ENCODE results near the gene CHST14. TPM values are rescaled to one million over a fixed set of nuclear protein-coding genes. Genes with fewer than 3 reads are reported as not detected.
A peak's percentile ranks its signal among the peaks of the same experiment; 100 is the strongest.

The CHST14 gene
- polyA plus RNA-seq, 2 of the 4 experiments (the other 2 are of a cell fraction): 8.6 to 11.0 TPM

- peak; percentile 71 to 79 for DNase-seq (ENCODE audit: low read depth in 1 of 2, low spot score in 1 of 2)
- ATAC-seq: peak; percentile 97 to 98
- FAIRE-seq: no peak
- TF ChIP-seq HMGXB4 (CRISPR knock-in tag; IDR thresholded peaks at IDR 0.05; ENCODE audit: borderline replicate concordance) (no peak), HEYL (CRISPR knock-in tag; IDR thresholded peaks at IDR 0.05) (no peak), SMC3 (IDR thresholded peaks at IDR 0.05) (peak; percentile 53; the same call in 2 of the 3 replicates), CBX8 (IDR thresholded peaks at IDR 0.05) (no peak), ZSCAN20 (CRISPR knock-in tag; IDR thresholded peaks at IDR 0.05) (no peak), RNF2 (IDR thresholded peaks at IDR 0.05; ENCODE audit: borderline replicate concordance, low read depth) (no peak), JUNB (IDR thresholded peaks at IDR 0.05) (no peak), CEBPB (IDR thresholded peaks at IDR 0.05) (no peak), RAD21 (conservative IDR thresholded peaks at IDR 0.05 in 1 of 2, IDR thresholded peaks at IDR 0.05 in 1 of 2) (peak; percentile 53 to 58), MYC (IDR thresholded peaks at IDR 0.05; ENCODE audit: borderline replicate concordance, low read length) (no peak), NFE2L2 (conservative IDR thresholded peaks at IDR 0.05; ENCODE audit: low read length) (no peak), TP53 (CRISPR knock-in tag; IDR thresholded peaks at IDR 0.05) (no peak), CTCF (IDR thresholded peaks at IDR 0.05) (peak; percentile 54), HOXA7 (CRISPR knock-in tag; IDR thresholded peaks at IDR 0.05) (no peak), POLR2AphosphoS2 (conservative IDR thresholded peaks at IDR 0.05; ENCODE audit: low read length) (no peak)
- TF ChIP-seq, protein P1, sequence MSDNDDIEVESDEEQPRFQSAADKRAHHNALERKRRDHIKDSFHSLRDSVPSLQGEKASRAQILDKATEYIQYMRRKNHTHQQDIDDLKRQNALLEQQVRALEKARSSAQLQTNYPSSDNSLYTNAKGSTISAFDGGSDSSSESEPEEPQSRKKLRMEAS (IDR thresholded peaks at IDR 0.05): peak; percentile 68
- TF ChIP-seq, protein P2, sequence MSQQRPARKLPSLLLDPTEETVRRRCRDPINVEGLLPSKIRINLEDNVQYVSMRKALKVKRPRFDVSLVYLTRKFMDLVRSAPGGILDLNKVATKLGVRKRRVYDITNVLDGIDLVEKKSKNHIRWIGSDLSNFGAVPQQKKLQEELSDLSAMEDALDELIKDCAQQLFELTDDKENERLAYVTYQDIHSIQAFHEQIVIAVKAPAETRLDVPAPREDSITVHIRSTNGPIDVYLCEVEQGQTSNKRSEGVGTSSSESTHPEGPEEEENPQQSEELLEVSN (IDR thresholded peaks at IDR 0.05; ENCODE audit: borderline replicate concordance, low read depth): peak; percentile 70; the same call in 1 of the 2 replicates
- H3K27ac ChIP-seq: peak overlapping the region; percentile 55 to 86; a peak in 5 of 6 replicates
- H3K4me3 ChIP-seq: peak overlapping the region; percentile 14; the same call in 1 of the 3 replicates
- POLR2A ChIA-PET: no interaction called here
- CTCF ChIA-PET: interaction anchor here (0.6 to 3.3 kb wide), 26 partner anchors 10 to 152 kb away, joined by 3 to 18 read pairs (median 4); partner anchors contain the start of genes BAHD1, CHST14 and RPUSD2
- peaks cover 7% of the 10 kb centered on the region; the same call in 2 of the 3 replicates for H3K4me1 ChIP-seq
- peak overlapping the region; percentile 65 for H3K4me2 ChIP-seq
- WGBS (ENCODE audit: missing lambda C conversion rate): 15% methylated on average over 5 of the region's 30 CpGs
- H3K9me3 ChIP-seq: no peaks in the 10 kb centered on the region
Measured at GRCh38 chr15:40506964-40507571, 36.3 kb downstream of the CHST14 start.

GRCh38 chr15:40508216-40508615, 37.4 kb downstream of the CHST14 start:
- no peak for TF ChIP-seq CHD2 (IDR thresholded peaks at IDR 0.05; ENCODE audit: low read length, partially characterized antibody)
- no peak for TF ChIP-seq ZFP36 (IDR thresholded peaks at IDR 0.05; ENCODE audit: borderline replicate concordance, partially characterized antibody)
- no peak for TF ChIP-seq SMC3 (IDR thresholded peaks at IDR 0.05)
- no peak for TF ChIP-seq REST (IDR thresholded peaks at IDR 0.05)
- no peak for TF ChIP-seq NR3C1 (IDR thresholded peaks at IDR 0.05)
- TF ChIP-seq CBX2 (IDR thresholded peaks at IDR 0.05; ENCODE audit: borderline replicate concordance, low read depth): no peak
- no peak for TF ChIP-seq HMGXB4 (CRISPR knock-in tag; IDR thresholded peaks at IDR 0.05; ENCODE audit: borderline replicate concordance)
- no peak for TF ChIP-seq CEBPB (IDR thresholded peaks at IDR 0.05)
- no peak for TF ChIP-seq FOSB (CRISPR knock-in tag; IDR thresholded peaks at IDR 0.05)
- no peak for TF ChIP-seq FOXS1 (CRISPR knock-in tag; IDR thresholded peaks at IDR 0.05)
- no peak for TF ChIP-seq BHLHE40 (IDR thresholded peaks at IDR 0.05; ENCODE audit: low read depth, low read length)
- TF ChIP-seq GATA3 (IDR thresholded peaks at IDR 0.05; ENCODE audit: borderline replicate concordance): no peak
- no peak for TF ChIP-seq HOXA7 (CRISPR knock-in tag; IDR thresholded peaks at IDR 0.05)
- TF ChIP-seq HDAC2 (IDR thresholded peaks at IDR 0.05): no peak
- TF ChIP-seq ZSCAN20 (CRISPR knock-in tag; IDR thresholded peaks at IDR 0.05): no peak
- Histone ChIP-seq H3K4me3 (no peak overlapping the region), H3K4me1 (peaks cover 7% of the 10 kb centered on the region; the same call in 2 of the 3 replicates), H3K9me3 (no peaks in the 10 kb centered on the region), H3K4me2 (no peak overlapping the region), H3K27ac (no peak overlapping the region)
- ATAC-seq: no peak
- FAIRE-seq: no peak
- WGBS (ENCODE audit: missing lambda C conversion rate): 88% methylated on average over 1 of the region's 1 CpG
- DNase-seq (ENCODE audit: low read depth in 1 of 2, low spot score in 1 of 2): no peak
- CTCF ChIA-PET: interaction anchor here (0.7 to 3.3 kb wide), 3 partner anchors 11 to 81 kb away, joined by 3 to 18 read pairs (median 6); partner anchors contain the start of gene BAHD1
- POLR2A ChIA-PET: no interaction called here
